Keratinocyte (primary cell): ENCODE measurements around the gene FLRT1. TPM values are rescaled to one million over a fixed set of nuclear protein-coding genes. Genes with fewer than 3 reads are reported as not detected.

Source experiments
- DNase-seq: peaks from one replicate; pipeline ENCODE4 v3.0.0-alpha.2; 2011; ENCODE audit warnings: low read depth, missing footprints, low spot score
- FAIRE-seq: peaks from 2 replicates; lab custom pipeline; 2011; peaks lifted over from hg19 to GRCh38; lab: Jason Lieb, UNC
- H2AFZ ChIP-seq: 2 replicates; pipeline ENCODE4 v1.6.0; 2012; ENCODE audit warnings: low read length, control low read depth, inconsistent platforms; ENCODE audit not compliant: control insufficient read depth
- H3K27ac ChIP-seq: 2 replicates; pipeline ENCODE4 v1.5.1; 2011; ENCODE audit warnings: low read length; ENCODE audit not compliant: control insufficient read depth, insufficient read depth
- H3K27me3 ChIP-seq: 3 replicates; pipeline ENCODE4 v1.6.0; 2011; ENCODE audit warnings: low read length; ENCODE audit not compliant: control insufficient read depth, insufficient read depth; ENCODE audit errors: extremely low read depth
- H3K36me3 ChIP-seq, 2 experiments: 2 replicates in 1 of 2; 3 replicates in 1 of 2; pipeline ENCODE4 v1.5.1; 2011; ENCODE audit warnings: low read length in 2 of 2, mild to moderate bottlenecking in 1 of 2; ENCODE audit not compliant: control insufficient read depth in 2 of 2, insufficient read depth in 2 of 2; ENCODE audit errors: extremely low read depth in 1 of 2
- H3K4me1 ChIP-seq: 3 replicates; pipeline ENCODE4 v1.5.1; 2011; ENCODE audit warnings: low read length; ENCODE audit not compliant: control insufficient read depth, insufficient read depth; ENCODE audit errors: extremely low read depth
- H3K4me2 ChIP-seq: 3 replicates; pipeline ENCODE4 v1.6.0; 2011; ENCODE audit warnings: low read depth, low read length; ENCODE audit not compliant: control insufficient read depth, insufficient read depth; ENCODE audit errors: extremely low read depth
- H3K4me3 ChIP-seq, 3 experiments: fragments of 200-600 bp in 1 of 3; sonication (generic) in 1 of 3; 2 replicates in 2 of 3; 3 replicates in 1 of 3; pipeline ENCODE4 v1.5.1; 2011 to 2016; ENCODE audit warnings: low read length in 3 of 3, mild to moderate bottlenecking in 3 of 3, control low read depth in 2 of 3, inconsistent platforms in 1 of 3, low read depth in 1 of 3, mixed read lengths in 1 of 3, mixed run types in 1 of 3, moderate library complexity in 1 of 3; ENCODE audit not compliant: control insufficient read depth in 2 of 3, insufficient read depth in 2 of 3; ENCODE audit errors: extremely low read depth in 1 of 3
- H3K79me2 ChIP-seq: 2 replicates; pipeline ENCODE4 v1.6.0; 2012; ENCODE audit warnings: low read length; ENCODE audit not compliant: control insufficient read depth, insufficient read depth
- H3K9ac ChIP-seq: 3 replicates; pipeline ENCODE4 v1.6.0; 2011; ENCODE audit warnings: low read length; ENCODE audit not compliant: control insufficient read depth, insufficient read depth; ENCODE audit errors: extremely low read depth
- H3K9me1 ChIP-seq: 3 replicates; pipeline ENCODE4 v1.6.0; 2011; ENCODE audit warnings: low read length; ENCODE audit not compliant: control insufficient read depth, insufficient read depth; ENCODE audit errors: extremely low read depth
- H3K9me3 ChIP-seq: 2 replicates; pipeline ENCODE4 v1.5.1; 2012; ENCODE audit warnings: low read depth, low read length; ENCODE audit not compliant: control insufficient read depth
- H4K20me1 ChIP-seq: 3 replicates; pipeline ENCODE4 v1.6.0; 2011; ENCODE audit warnings: low read length; ENCODE audit not compliant: control insufficient read depth, insufficient read depth; ENCODE audit errors: extremely low read depth
- CTCF ChIP-seq, 3 experiments: IDR thresholded peaks in 1 of 3; conservative IDR thresholded peaks in 1 of 3; optimal IDR thresholded peaks in 1 of 3; 2 replicates in 2 of 3; 3 replicates in 1 of 3; pipeline versions ENCODE3 to v1.5.1; 2011; ENCODE audit warnings: low read length in 3 of 3, mild to moderate bottlenecking in 3 of 3, moderate library complexity in 2 of 3, control low read depth in 1 of 3, inconsistent platforms in 1 of 3; ENCODE audit not compliant: insufficient read depth in 2 of 3; ENCODE audit errors: extremely low read depth in 1 of 3
- EZH2 ChIP-seq: IDR thresholded peaks from one replicate; pipeline ENCODE4 v1.6.1; 2012; ENCODE audit warnings: inconsistent platforms, mild to moderate bottlenecking, low read length, moderate library complexity
- dilution Hi-C: fragments of 300-500 bp; cut with MboI; formaldehyde crosslinking; loops from one replicate; pipeline ENCODE4 v1.7.0; 2020; ENCODE audit warnings: low sequenced_read_pairs; ENCODE audit not compliant: extremely low pct_ligation_motif_present
- polyA minus RNA-seq, 3 experiments: library from RNA; depleted of rRNA, polyadenylated mRNA; stranded (reverse); fragments of >200 nt; gene quantifications; 1 replicate in 1 of 3; 2 replicates in 1 of 3; 3 replicates in 1 of 3; pipeline ENCODE4 v1.2.3, GENCODE V29; 2011
- polyA plus RNA-seq, 5 experiments: library from polyadenylated mRNA; depleted of rRNA in 3 of 5; stranded (reverse) in 3 of 5; stranded (forward) in 1 of 5; unstranded in 1 of 5; fragments of >200 nt; gene quantifications; 1 replicate in 1 of 5; 2 replicates in 3 of 5; 3 replicates in 1 of 5; pipeline versions ENCODE4 v1.2.1 to v1.2.3, GENCODE V29; 2011 to 2012; ENCODE audit warnings: missing spikeins in 2 of 5, low read depth in 1 of 5, low replicate concordance in 1 of 5

Gene FLRT1
- polyA plus RNA-seq (not detected in 3 replicates), polyA minus RNA-seq (not detected in 3 replicates)
- polyA plus RNA-seq (2011; ENCODE audit: low read depth), result not detected
- polyA plus RNA-seq (2011; cell fraction: cytosol; rRNA removed), result not detected in 2 replicates
- polyA plus RNA-seq (2011; cell fraction: nucleus; rRNA removed), result not detected in 2 replicates
- 0.20 TPM in 1 of 2 replicates, not detected in the other for polyA plus RNA-seq (2012; ENCODE audit: low replicate concordance)
- not detected for polyA minus RNA-seq (2011; cell fraction: cytosol; rRNA and poly(A)+ RNA removed)
- polyA minus RNA-seq (2011; cell fraction: nucleus; rRNA and poly(A)+ RNA removed), result not detected in 2 replicates

- no peaks in the 10 kb centered on the region for H3K4me1 ChIP-seq
- H3K4me2 ChIP-seq, result peak within 1 kb of the TSS; percentile 22
- no peaks in the 10 kb centered on the region for H3K79me2 ChIP-seq
- no peak within 1 kb of the TSS for H3K9ac ChIP-seq
- no peak within 1 kb of the TSS for H3K27ac ChIP-seq
- H2AFZ ChIP-seq, result no peak within 1 kb of the TSS
- peak within 1 kb of the TSS in 1 of 3 experiments; percentile 10 for H3K4me3 ChIP-seq
- peaks cover 4% of the 10 kb centered on the region for H4K20me1 ChIP-seq
- H3K9me3 ChIP-seq, result no peaks in the 10 kb centered on the region
- H3K27me3 ChIP-seq, result peaks cover 56% of the 10 kb centered on the region
- no peaks in the 10 kb centered on the region for H3K9me1 ChIP-seq
- FAIRE-seq, result no peak
- no peak for TF ChIP-seq CTCF (optimal IDR thresholded peaks at IDR 0.05 in 1 of 3, IDR thresholded peaks at IDR 0.05 in 1 of 3, conservative IDR thresholded peaks at IDR 0.05 in 1 of 3; ENCODE audit: extremely low read depth in 1 of 3, insufficient read depth in 2 of 3, low read length in 3 of 3)
- no peak for TF ChIP-seq EZH2
- dilution Hi-C loops, result no loop called here
- H3K36me3 ChIP-seq, result no peaks in the 10 kb centered on the region
- DNase-seq, result no peak
These were observed at the start of gene FLRT1 for GRCh38 chr11:64035576-64035975. TSS of gene FLRT1 (plus strand) at chr11:64035931. CDS start at chr11:64116268, 80,337 bp downstream.

GRCh38 chr11:63986156-63986931 is 49.4 kb upstream of the FLRT1 start, which contains the start of gene OTUB1:
TSS of gene OTUB1 (plus strand) at chr11:63986438. CDS start at chr11:63986457, 19 bp downstream.
- H3K27ac ChIP-seq, result peak within 1 kb of the TSS; percentile 81
- FAIRE-seq (peak; percentile 61), DNase-seq (peak; percentile 97)
- H3K79me2 ChIP-seq, result peaks cover 42% of the 10 kb centered on the region
- no peaks in the 10 kb centered on the region for H3K9me3 ChIP-seq
- peaks cover 10% of the 10 kb centered on the region for H4K20me1 ChIP-seq
- peaks cover 9% of the 10 kb centered on the region for H3K9me1 ChIP-seq
- dilution Hi-C loops, result no loop called here
- H2AFZ ChIP-seq, result peak within 1 kb of the TSS; percentile 82
- no peaks in the 10 kb centered on the region for H3K27me3 ChIP-seq
- peak within 1 kb of the TSS; percentile 98 for H3K4me2 ChIP-seq
- no peak for TF ChIP-seq EZH2
- TF ChIP-seq CTCF (optimal IDR thresholded peaks at IDR 0.05 in 1 of 3, IDR thresholded peaks at IDR 0.05 in 1 of 3, conservative IDR thresholded peaks at IDR 0.05 in 1 of 3; ENCODE audit: extremely low read depth in 1 of 3, insufficient read depth in 2 of 3, low read length in 3 of 3), result no peak
- H3K36me3 ChIP-seq, result peaks cover 13 to 22% of the 10 kb centered on the region in 2 experiments
- peaks cover 19% of the 10 kb centered on the region for H3K4me1 ChIP-seq
- peak within 1 kb of the TSS; percentile 93 for H3K9ac ChIP-seq
- H3K4me3 ChIP-seq, result peak within 1 kb of the TSS; percentile 61 to 99 (median 84)
